ENCODE results near the gene GPBAR1. TPM values are rescaled to one million over a fixed set of nuclear protein-coding genes. Genes with fewer than 3 reads are reported as not detected.

The GPBAR1 gene
- total and polyA plus RNA-seq, 2 of the 8 experiments (the other 6 are each of a cell fraction or from before 2014, with no cell fraction given) = 0.32 to 0.59 TPM

- H3K27ac ChIP-seq (ENCODE audit: low read depth, low read length) = no peak overlapping the region
- no peak for DNase-seq (ENCODE audit: low read depth in 1 of 2, low spot score in 2 of 2)
- H3K4me1 ChIP-seq (replicated peaks in 1 of 4; ENCODE audit: control insufficient read depth in 3 of 4, insufficient read depth in 4 of 4, low read length in 3 of 4) = peaks cover 0 to 5% (median 1%) of the 10 kb centered on the region in 4 experiments; a peak in 3 of 7 replicates
- no peak overlapping the region for H2AFZ ChIP-seq (ENCODE audit: low read length)
- no peak overlapping the region for H2AK5ac ChIP-seq (ENCODE audit: low read depth, low read length)
- H2BK12ac ChIP-seq (ENCODE audit: low read depth, low read length) = no peak overlapping the region
- no peak overlapping the region for H3K4me3 ChIP-seq (ENCODE audit: extremely low read depth in 1 of 4, insufficient read depth in 2 of 4, low read depth in 3 of 4, low read length in 4 of 4)
- H2BK15ac ChIP-seq (ENCODE audit: low read length) = no peak overlapping the region
- no peak overlapping the region for H4K8ac ChIP-seq (ENCODE audit: extremely low read depth, insufficient read depth, low read length)
- H3K56ac ChIP-seq (replicated peaks; ENCODE audit: insufficient read length, low read depth, low read length) = no peak overlapping the region
- no peak overlapping the region for H3K9ac ChIP-seq (replicated peaks in 1 of 4; ENCODE audit: extremely low read depth in 1 of 4, low read depth in 3 of 4, low read length in 3 of 4)
- POLR2A ChIA-PET (ENCODE audit: partially characterized antibody) = interaction anchor here (0.8 to 1.9 kb wide), 2 partner anchors 86 to 253 kb away, joined by 3 to 4 read pairs; no protein-coding TSS in a partner anchor
- no peaks in the 10 kb centered on the region for H3K9me3 ChIP-seq (ENCODE audit: insufficient read depth in 2 of 2, low read depth in 1 of 2, low read length in 1 of 2)
- FAIRE-seq = no peak
- H3K23ac ChIP-seq (ENCODE audit: insufficient read length) = no peak overlapping the region
- no peak overlapping the region for H2BK20ac ChIP-seq (ENCODE audit: low read length)
- H3K23me2 ChIP-seq (ENCODE audit: low read depth, low read length) = no peaks in the 10 kb centered on the region
- no peak overlapping the region for H3K18ac ChIP-seq (ENCODE audit: extremely low read depth, low read length)
- no peak overlapping the region for H3K4me2 ChIP-seq (ENCODE audit: insufficient read depth in 1 of 2, low read depth in 2 of 2, low read length in 2 of 2)
- 86% methylated on average over 3 of the region's 3 CpGs; no CpG with 5 or more reads in 1 of the 2 experiments for whole genome bisulfite sequencing, 2 experiments (ENCODE audit: extremely low coverage in 1 of 2, insufficient coverage in 1 of 2, insufficient read length in 1 of 2, insufficient replicate concordance in 2 of 2, low coverage in 1 of 2, low lambda C conversion rate in 2 of 2, missing lambda C conversion rate in 1 of 2)
- no peaks in the 10 kb centered on the region for H3K79me2 ChIP-seq (ENCODE audit: control insufficient read depth in 1 of 2, insufficient read depth in 2 of 2, low read length in 2 of 2)
- peaks cover 0 to 13% (median 0%) of the 10 kb centered on the region in 4 experiments; a peak in 3 of 8 replicates for H3K36me3 ChIP-seq (ENCODE audit: control insufficient read depth in 2 of 4, insufficient read depth in 4 of 4, low read length in 3 of 4)
- H4K91ac ChIP-seq (replicated peaks; ENCODE audit: insufficient read length, low read length) = no peak overlapping the region
- H4K5ac ChIP-seq (ENCODE audit: insufficient read length, low read depth, low read length) = no peak overlapping the region
- H3K79me1 ChIP-seq (ENCODE audit: low read depth, low read length) = 0 out of 2 replicates have a peak, but pooled peaks cover 4% of the 10 kb centered on the region
- H2BK5ac ChIP-seq (ENCODE audit: low read depth, low read length) = no peak overlapping the region
- CTCF ChIA-PET (ENCODE audit: partially characterized antibody) = interaction anchor here (0.5 to 9.2 kb wide), 4 partner anchors 8 to 426 kb away, joined by 3 to 131 read pairs (median 4); partner anchors contain the start of genes AAMP and PNKD
- H3K14ac ChIP-seq (ENCODE audit: insufficient read length) = no peak overlapping the region
- peaks cover 0 to 15% of the 10 kb centered on the region in 2 experiments for H4K20me1 ChIP-seq (replicated peaks in 1 of 2; ENCODE audit: control insufficient read depth in 1 of 2, insufficient read depth in 2 of 2, low read length in 2 of 2)
- no peak overlapping the region for H3K4ac ChIP-seq (replicated peaks; ENCODE audit: insufficient read length, low read depth, low read length)
- H2BK120ac ChIP-seq (replicated peaks; ENCODE audit: low read depth, low read length) = no peak overlapping the region
- no peaks in the 10 kb centered on the region for H3K27me3 ChIP-seq (replicated peaks in 1 of 4; ENCODE audit: control insufficient read depth in 3 of 4, extremely low read depth in 1 of 4, insufficient read depth in 3 of 4, low read length in 3 of 4)
- TF ChIP-seq TAF1 (IDR thresholded peaks at IDR 0.05; ENCODE audit: low read depth, low read length) (no peak), GTF2F1 (IDR thresholded peaks at IDR 0.05; ENCODE audit: borderline replicate concordance, low read depth, low read length) (no peak), CEBPB (IDR thresholded peaks at IDR 0.05; ENCODE audit: low read depth, low read length) (no peak), CHD1 (IDR thresholded peaks at IDR 0.05; ENCODE audit: low read depth, low read length) (no peak), SIX5 (IDR thresholded peaks at IDR 0.05; ENCODE audit: low read depth, low read length) (no peak), RFX5 (IDR thresholded peaks at IDR 0.05; ENCODE audit: borderline replicate concordance, low read depth, low read length) (no peak), CTCF (IDR thresholded peaks at IDR 0.05; ENCODE audit: control extremely low read depth in 1 of 3, insufficient read depth in 1 of 3, low read depth in 1 of 3, low read length in 3 of 3) (no peak), POLR2AphosphoS5 (IDR thresholded peaks at IDR 0.05; ENCODE audit: low read depth, low read length) (no peak), HDAC6 (IDR thresholded peaks at IDR 0.05; ENCODE audit: low read depth, low read length) (no peak), TAF7 (optimal IDR thresholded peaks at IDR 0.05; ENCODE audit: borderline replicate concordance, low read depth, low read length) (no peak), EZH2 (IDR thresholded peaks at IDR 0.05; ENCODE audit: low read depth, low read length, severe bottlenecking) (no peak), FOSL1 (IDR thresholded peaks at IDR 0.05; ENCODE audit: insufficient read depth, low read depth, low read length) (no peak)
Measured at GRCh38 chr2:218281449-218281848, 20.6 kb downstream of the GPBAR1 start.
